HG03575 (cell line): ENCODE measurements around the gene STAT4.

Experiments
- ATAC-seq: cut with Tn5 transposase; IDR thresholded peaks from one replicate; pipeline ENCODE4 v1.9.1; 2021; ENCODE audit not compliant: unreplicated experiment, insufficient number of reproducible peaks, low FRiP score; ENCODE audit errors: extremely low read depth

The STAT4 gene

GRCh38 chr2:191150600-191151330 lies at the start of gene STAT4:
Gene STAT4, minus strand, starts transcription at chr2:191150994. Its CDS starts 2,791 bp downstream, at chr2:191148203.
- peak; percentile 75 for ATAC-seq

GRCh38 chr2:191199929-191200512 lies 49.2 kb upstream of the STAT4 start:
- ATAC-seq: no peak

DNA sequence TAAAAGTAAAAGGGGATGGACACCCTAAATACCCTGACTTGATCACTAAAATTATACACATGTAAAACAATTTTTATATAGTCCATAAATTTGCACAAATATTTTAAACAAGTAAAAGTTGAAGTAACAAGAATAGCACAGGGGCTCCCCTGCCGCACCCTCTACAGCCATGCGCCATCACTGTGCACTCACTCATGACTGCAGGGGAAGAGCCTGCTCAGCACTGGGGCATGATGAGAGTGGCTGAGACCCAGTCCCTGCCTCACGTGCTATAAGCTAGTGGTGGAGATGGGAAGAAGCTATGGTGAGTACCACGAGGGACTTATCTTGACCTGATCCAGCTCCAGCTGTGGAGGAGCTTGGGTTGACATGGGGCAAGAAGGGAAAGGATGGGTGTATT lies 47.5 kb upstream of the STAT4 start:
- no peak for ATAC-seq

DNA sequence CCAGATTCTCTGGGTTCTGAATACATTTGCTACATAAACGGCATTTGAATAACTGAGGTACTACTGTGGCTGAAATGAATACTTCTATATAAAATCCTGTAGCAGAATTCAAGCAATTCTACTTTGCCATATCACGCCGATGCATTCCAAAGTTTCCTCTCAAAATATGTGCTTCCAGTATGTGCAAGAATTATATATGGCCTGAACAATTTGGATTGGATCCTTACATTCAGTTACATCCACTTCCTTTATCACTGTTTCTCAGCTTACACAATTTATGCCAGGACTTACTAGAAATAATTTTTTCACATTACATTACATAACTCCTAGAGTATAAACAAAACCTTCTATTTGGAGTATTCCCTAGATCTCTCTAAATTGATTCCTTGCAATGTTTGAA lies 46.3 kb upstream of the STAT4 start:
- no peak for ATAC-seq

- ATAC-seq: no peak
Observed at GRCh38 chr2:191195021-191195420, 44.2 kb upstream of the STAT4 start.

DNA sequence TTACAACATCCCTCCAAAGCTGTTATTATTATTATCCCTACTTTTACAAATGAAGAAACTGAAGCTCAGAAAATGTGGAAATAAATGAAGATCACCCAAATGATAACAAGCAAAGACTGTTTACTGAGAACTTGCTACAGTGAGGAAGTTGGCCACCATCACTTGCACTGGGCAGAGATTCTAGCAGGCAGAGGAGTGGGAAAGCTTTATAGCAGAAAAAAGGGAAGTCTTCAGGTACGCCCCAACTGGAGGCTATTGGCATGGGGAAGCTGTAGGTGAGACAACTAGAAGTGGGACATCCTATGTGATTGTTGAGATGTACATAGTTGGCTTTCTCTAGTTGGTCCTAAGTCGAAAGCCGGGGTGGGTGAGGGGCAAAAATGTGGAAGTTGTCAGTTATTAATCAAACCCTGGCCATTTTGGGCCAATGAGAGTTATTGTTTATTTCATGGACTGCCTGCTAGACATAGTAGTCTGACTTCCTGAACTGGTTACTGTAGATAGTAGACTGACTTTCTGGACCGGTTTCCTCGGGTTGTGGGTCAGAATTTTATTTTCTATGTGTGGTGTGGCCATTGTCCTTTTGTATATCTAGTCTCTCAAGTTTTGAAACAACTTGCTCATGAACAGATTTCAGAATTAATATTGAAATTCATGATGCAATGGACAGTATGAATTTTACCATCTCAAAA lies 40.2 kb upstream of the STAT4 start:
- ATAC-seq: no peak

DNA sequence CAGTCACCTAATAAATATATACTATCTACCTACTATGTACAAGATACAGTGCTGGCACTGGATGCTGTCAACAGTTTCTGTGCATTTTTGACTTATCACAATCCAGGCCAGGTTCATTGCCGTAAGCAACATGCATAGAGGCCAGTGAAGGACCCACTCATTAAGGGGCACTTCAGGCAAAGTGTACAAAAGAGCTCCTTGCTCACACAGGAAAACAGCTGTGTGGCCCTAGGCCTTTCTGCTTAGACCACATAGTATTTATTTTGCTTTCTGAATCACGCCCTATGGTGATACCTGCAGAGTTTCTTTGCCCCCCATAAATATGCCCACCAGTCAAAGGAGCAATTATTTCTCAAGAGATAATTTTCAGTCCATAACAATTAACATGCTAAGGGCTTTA lies 39.6 kb upstream of the STAT4 start:
- ATAC-seq: no peak

DNA sequence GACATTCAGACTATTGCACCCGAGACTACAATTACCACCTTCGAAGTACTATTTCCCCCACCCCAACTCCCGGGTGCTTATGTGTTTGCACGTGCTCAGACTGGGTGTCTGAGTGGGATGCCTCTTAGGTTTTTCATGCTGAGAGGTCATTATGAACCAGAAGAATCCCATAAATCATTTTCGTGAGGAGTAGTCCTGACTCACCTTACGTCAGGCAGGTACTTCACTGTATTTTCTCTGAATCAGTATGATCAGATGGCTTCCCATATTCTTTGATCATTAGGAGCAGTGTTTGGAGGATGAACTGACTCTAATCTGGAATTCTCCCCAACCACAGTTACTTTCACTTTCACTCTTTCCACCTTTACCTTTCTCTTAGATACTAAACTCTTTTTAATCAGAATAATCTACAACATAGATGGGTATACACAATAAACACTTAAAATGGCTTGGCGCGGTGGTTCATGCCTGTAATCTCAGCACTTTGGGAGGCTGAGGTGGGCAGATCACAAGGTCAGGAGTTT lies 38.4 kb upstream of the STAT4 start:
- no peak for ATAC-seq

DNA sequence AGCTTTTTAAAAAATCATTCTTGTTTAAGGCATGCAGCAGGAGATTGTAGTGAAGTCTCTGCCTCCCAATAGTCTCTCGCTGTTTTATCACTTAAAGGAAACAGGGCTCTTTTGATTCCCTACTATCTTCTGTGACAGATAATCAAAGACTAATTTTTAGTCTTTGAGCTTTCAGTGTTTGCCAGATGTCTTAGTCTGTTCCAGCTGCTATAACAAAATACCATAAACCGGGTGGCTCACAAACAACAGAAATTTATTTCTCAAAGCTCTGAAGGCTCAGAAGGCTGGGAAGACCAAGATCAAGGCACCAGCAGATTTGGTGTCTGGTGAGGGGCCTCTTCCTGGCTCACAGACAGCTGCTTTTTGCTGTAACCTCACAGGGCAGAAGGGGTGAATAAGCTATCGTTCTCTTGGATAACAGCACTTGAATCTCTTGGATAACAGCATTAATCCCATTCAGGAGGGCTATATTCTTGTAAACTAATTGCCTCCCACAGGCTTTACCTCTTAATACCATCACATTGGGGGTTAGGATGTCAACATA lies 37.8 kb upstream of the STAT4 start:
- no peak for ATAC-seq

DNA sequence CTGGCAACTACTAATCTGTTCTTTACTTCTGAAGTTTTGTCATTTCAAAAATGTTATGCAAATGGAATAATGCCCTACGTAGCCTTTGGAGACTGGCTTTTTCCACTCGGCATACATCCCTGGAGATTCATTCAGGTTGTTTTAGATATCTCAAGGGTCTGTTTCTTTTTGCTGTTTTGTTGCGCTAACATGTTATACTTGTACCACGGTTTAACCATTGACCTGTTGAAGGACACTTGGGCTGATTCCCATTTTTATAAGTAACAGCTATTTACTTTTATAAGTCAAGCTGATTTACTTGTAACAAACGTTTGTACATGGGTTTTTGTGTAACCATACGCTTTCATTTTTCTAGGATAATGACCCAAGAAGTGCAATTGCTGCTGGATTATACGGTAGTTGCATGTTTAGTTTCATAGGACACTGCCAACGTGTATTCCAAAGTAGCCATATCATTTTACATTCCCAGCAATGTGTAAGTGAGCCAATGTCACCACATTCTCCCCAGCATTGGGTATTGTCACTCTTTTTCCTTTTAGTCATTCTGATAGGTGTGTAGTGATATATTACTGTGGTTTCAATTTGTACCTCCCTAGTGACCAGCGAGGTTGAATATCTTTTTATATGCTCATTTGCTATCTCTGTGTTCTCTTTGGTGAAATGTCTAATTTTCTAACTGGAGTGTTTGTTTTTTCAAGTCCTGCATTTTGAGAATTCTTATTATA lies 36.5 kb upstream of the STAT4 start:
- no peak for ATAC-seq

GRCh38 chr2:191184457-191184856 lies 33.7 kb upstream of the STAT4 start:
- no peak for ATAC-seq

GRCh38 chr2:191183516-191183915 lies 32.7 kb upstream of the STAT4 start:
- ATAC-seq: no peak

DNA sequence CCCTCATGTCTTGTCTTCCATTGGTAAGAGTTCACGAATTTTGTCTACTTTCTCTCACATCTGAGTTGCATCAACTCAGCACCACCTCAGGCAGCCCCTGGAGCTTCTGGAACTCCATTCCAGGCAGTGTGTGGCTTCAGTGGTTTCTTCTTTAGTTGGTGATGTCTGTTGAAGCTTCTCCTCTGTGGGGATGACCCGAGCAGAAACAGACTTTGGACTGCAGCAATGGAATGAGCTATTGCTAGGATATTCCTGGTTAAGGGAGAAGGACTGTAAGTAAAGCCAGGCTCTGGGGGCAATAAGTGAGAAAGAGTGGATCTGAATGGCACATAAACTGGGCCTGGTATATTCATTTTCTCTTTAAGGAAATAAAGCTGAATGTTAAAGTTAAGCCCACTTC lies 32.3 kb upstream of the STAT4 start:
- ATAC-seq: no peak

DNA sequence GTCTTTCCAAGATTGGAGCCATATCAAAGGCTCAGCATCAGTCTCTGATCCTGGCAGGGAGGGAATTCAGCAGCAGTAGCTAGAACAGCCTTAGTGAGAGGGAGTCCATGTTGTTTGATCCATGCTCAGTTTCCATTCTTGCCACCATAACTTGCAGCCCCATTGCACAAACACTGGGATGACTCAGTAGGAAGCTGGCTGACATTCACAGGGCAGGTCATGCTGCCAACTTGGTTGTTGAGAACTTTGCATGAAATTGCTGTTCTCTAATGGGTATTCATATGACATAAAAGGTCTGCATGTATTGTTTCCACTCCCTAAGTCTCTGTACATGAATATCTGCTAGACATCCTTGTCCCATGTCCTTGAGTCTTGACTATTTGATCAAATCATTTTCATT lies 29.9 kb upstream of the STAT4 start:
- no peak for ATAC-seq

- ATAC-seq: no peak
Observed at GRCh38 chr2:191180276-191180675, 29.5 kb upstream of the STAT4 start.

DNA sequence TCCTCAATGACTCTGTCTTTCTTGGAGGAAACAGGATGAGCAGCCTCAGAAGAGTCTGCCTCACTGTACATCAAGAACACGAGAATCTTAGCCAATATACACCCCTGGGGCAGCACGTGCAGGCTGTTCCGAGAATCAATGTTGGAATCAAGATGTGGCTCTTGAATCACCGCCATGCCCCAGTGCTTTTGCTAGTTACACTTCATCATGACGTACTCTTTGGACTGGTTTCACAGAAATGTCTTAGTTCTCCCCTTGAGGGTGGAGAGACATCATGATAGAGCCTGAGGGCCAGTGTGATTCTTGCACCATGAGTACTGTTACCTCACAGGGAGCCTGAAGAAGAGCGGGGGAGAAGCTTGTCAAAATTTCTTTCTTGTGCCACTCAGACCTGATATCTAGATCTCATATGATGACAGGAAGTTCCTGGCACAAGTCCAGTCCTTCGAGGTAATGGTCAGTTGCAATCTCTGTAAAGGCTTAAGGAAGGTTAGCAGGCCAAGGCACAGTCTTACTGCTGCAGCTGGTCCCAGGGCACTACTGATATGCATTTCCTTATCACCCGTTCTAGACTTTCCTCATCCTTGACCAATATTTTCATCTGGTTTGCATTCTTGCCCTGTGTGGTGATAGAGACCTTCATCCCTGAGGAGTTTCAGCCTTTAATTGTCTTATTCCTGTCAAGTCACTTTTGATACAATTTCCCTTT lies 28.2 kb upstream of the STAT4 start:
- ATAC-seq: no peak

DNA sequence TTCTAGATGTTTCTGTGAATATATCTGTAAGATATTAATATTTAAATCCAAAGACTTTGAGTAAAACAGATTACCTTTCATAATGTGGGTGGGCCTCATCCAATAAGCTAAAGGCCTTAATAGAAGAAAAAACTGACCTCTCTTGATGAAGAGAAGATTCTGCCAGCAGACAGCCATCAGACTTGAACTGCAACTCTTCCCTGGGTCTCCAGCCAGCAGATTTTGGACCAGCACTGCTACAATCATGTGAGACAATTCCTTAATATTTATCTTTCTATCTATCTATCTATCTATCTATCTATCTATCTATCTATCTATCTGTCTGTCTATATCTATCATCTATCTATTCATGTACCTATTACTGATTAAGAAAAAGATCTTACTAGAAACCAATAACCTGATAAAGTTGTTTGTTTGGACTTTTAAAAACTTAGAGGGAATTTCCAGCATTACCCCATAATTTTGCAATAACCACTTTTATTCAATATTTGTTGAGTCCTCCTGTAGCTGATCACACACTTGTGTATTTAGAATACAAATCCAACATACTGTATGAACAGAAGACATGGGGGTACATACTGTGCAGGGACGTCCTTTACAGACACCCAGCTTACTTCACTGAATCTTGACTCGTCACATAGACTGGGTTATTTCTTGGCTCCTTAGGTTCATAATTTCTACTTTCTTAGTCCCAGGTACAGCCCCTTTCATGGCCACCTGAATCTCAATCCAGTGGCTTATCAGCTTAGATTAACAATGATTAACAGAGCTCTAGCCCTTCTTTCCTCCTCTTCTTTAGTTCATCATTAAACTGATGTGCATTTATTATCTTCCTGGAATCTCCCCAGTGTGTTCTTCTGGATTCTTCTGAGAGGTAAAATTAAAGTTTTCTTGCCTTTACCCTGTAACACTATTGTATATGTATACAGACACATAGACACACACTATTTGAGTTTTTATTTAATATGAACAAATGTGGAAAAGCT lies 27.2 kb upstream of the STAT4 start:
- no peak for ATAC-seq
